Endothelial cell of umbilical vein (primary cell): ENCODE data around the gene CCDC69. TPM values are rescaled to one million over a fixed set of nuclear protein-coding genes. Genes with fewer than 3 reads are reported as not detected.

Experiments
- BruUV-seq: library from RNA; stranded (reverse); fragments of 400-500 nt; replicated peaks from 2 replicates; lab custom pipeline; 2021; lab: Mats Ljungman, UMichigan
- CTCF ChIA-PET: fragments of 300-600, 350-600 bp; sonication (Branson Sonifier 250); formaldehyde crosslinking; loops from one replicate; lab custom pipeline; 2021; ENCODE audit warnings: antibody characterized with exemption, inconsistent platforms; lab: Charles Lee
- POLR2A ChIA-PET: fragments of 300-600, 350-600 bp; sonication (Branson Sonifier 250); formaldehyde crosslinking; loops from one replicate; lab custom pipeline; 2021; ENCODE audit warnings: antibody characterized with exemption, inconsistent platforms; lab: Charles Lee
- DNase-seq: peaks from one replicate; pipeline ENCODE4 v3.0.0-alpha.2; 2011; ENCODE audit warnings: low read depth, low spot score
- FAIRE-seq: peaks from 2 replicates; lab custom pipeline; 2011; peaks lifted over from hg19 to GRCh38; lab: Jason Lieb, UNC
- H2AFZ ChIP-seq: 2 replicates; pipeline ENCODE4 v1.6.0; 2012; ENCODE audit warnings: low read depth, low read length, control low read depth, inconsistent platforms
- H3K27ac ChIP-seq: 2 replicates; pipeline ENCODE4 v1.5.1; 2011; ENCODE audit warnings: low read depth, mild to moderate bottlenecking, control low read depth, low read length, moderate library complexity; ENCODE audit not compliant: insufficient read depth
- H3K27me3 ChIP-seq, 2 experiments: 2 replicates each; pipeline versions ENCODE4 v1.6.0 to v1.6.1; 2011; ENCODE audit warnings: low read length in 2 of 2, mixed read lengths in 1 of 2; ENCODE audit not compliant: control insufficient read depth in 2 of 2, insufficient read depth in 2 of 2
- H3K36me3 ChIP-seq, 2 experiments: 2 replicates in 1 of 2; 3 replicates in 1 of 2; pipeline ENCODE4 v1.5.1; 2011; ENCODE audit warnings: low read length in 2 of 2, mild to moderate bottlenecking in 1 of 2, moderate library complexity in 1 of 2; ENCODE audit not compliant: control insufficient read depth in 2 of 2, insufficient read depth in 2 of 2; ENCODE audit errors: extremely low read depth in 1 of 2
- H3K4me1 ChIP-seq: 3 replicates; pipeline ENCODE4 v1.5.1; 2011; ENCODE audit warnings: mild to moderate bottlenecking, low read length; ENCODE audit not compliant: control insufficient read depth, insufficient read depth; ENCODE audit errors: extremely low read depth
- H3K4me2 ChIP-seq: 2 replicates; pipeline ENCODE4 v1.6.1; 2011; ENCODE audit warnings: low read length, control low read depth, mixed read lengths; ENCODE audit not compliant: insufficient read depth
- H3K4me3 ChIP-seq, 3 experiments: fragments of 200-600 bp in 1 of 3; sonication (generic), shearing (Covaris generic) in 1 of 3; replicated peaks in 1 of 3; 2 replicates each; pipeline ENCODE4 v1.5.1; 2011 to 2016; ENCODE audit warnings: control low read depth in 3 of 3, low read length in 3 of 3, mild to moderate bottlenecking in 2 of 3, inconsistent platforms in 1 of 3, low read depth in 1 of 3, moderate library complexity in 1 of 3; ENCODE audit not compliant: insufficient read depth in 1 of 3
- H3K79me2 ChIP-seq: 2 replicates; pipeline ENCODE4 v1.6.0; 2012; ENCODE audit warnings: low read length, inconsistent platforms; ENCODE audit not compliant: control insufficient read depth, insufficient read depth
- H3K9ac ChIP-seq: replicated peaks from 2 replicates; pipeline ENCODE3; 2011; ENCODE audit warnings: low read length, control low read depth; ENCODE audit not compliant: insufficient read depth; ENCODE audit errors: extremely low read depth
- H3K9me1 ChIP-seq: replicated peaks from 3 replicates; pipeline ENCODE4 v1.6.0; 2011; ENCODE audit warnings: mild to moderate bottlenecking, low read length; ENCODE audit not compliant: control insufficient read depth, insufficient read depth; ENCODE audit errors: extremely low read depth
- H3K9me3 ChIP-seq: replicated peaks from 2 replicates; pipeline ENCODE4 v1.5.1; 2012; ENCODE audit warnings: low read length, inconsistent platforms; ENCODE audit not compliant: control insufficient read depth, insufficient read depth
- H4K20me1 ChIP-seq: replicated peaks from 2 replicates; pipeline ENCODE3; 2011; ENCODE audit warnings: mild to moderate bottlenecking, low read length; ENCODE audit not compliant: control insufficient read depth, insufficient read depth; ENCODE audit errors: extremely low read depth
- EZH2 ChIP-seq: IDR thresholded peaks from 2 replicates; pipeline ENCODE4 v1.6.1; 2012; ENCODE audit warnings: borderline replicate concordance, low read depth, mild to moderate bottlenecking, moderate library complexity, low read length, inconsistent platforms; ENCODE audit not compliant: severe bottlenecking
- FOS ChIP-seq: IDR thresholded peaks from 2 replicates; pipeline ENCODE4 v1.6.1; 2011; ENCODE audit warnings: mild to moderate bottlenecking, low read length, moderate library complexity, borderline replicate concordance; ENCODE audit not compliant: insufficient read depth
- GATA2 ChIP-seq: IDR thresholded peaks from 2 replicates; pipeline ENCODE4 v1.7.0; 2011; ENCODE audit warnings: low read depth, mild to moderate bottlenecking, moderate library complexity, mixed read lengths, low read length; ENCODE audit not compliant: insufficient read length, insufficient read depth
- JUN ChIP-seq: IDR thresholded peaks from 2 replicates; pipeline ENCODE4 v1.6.1; 2011; ENCODE audit warnings: borderline replicate concordance, low read depth; ENCODE audit not compliant: insufficient read length, insufficient read depth
- MAX ChIP-seq: IDR thresholded peaks from 2 replicates; pipeline ENCODE4 v1.6.1; 2011; ENCODE audit not compliant: insufficient read depth, insufficient read length
- MYC ChIP-seq: IDR thresholded peaks from one replicate; pipeline ENCODE4 v1.6.1; 2011; ENCODE audit warnings: mild to moderate bottlenecking, low read depth, low read length
- POLR2A ChIP-seq: IDR thresholded peaks from 2 replicates; pipeline ENCODE4 v1.6.1; 2012; ENCODE audit warnings: low read depth, mild to moderate bottlenecking, control low read depth, low read length
- POLR2AphosphoS5 ChIP-seq: IDR thresholded peaks from 2 replicates; pipeline ENCODE4 v1.6.1; 2012; ENCODE audit warnings: low read depth, mild to moderate bottlenecking, control low read depth, low read length, moderate library complexity; ENCODE audit not compliant: insufficient read depth
- dilution Hi-C: fragments of 300-500 bp; cut with MboI; formaldehyde crosslinking; loops from one replicate; pipeline ENCODE4 v1.15.0; 2019; ENCODE audit warnings: low sequenced_read_pairs; ENCODE audit not compliant: extremely low pct_ligation_motif_present
- intact Hi-C: fragments of 100-400 bp; cut with micrococcal nuclease; formaldehyde crosslinking; loops from one replicate; pipeline ENCODE4 v1.10.0; 2022
- polyA plus RNA-seq, 4 experiments: library from polyadenylated mRNA; depleted of rRNA in 3 of 4; stranded (reverse) in 3 of 4; unstranded in 1 of 4; fragments of >200 nt; gene quantifications; 2 replicates each; pipeline versions ENCODE4 v1.2.1 to v1.2.3, GENCODE V29; 2011 to 2012; ENCODE audit warnings: missing spikeins in 1 of 4
- total RNA-seq: library from RNA; stranded (reverse); gene quantifications from 2 replicates; pipeline ENCODE4 v1.2.3, GENCODE V29; 2021
- TF ChIP-seq, protein P1 (sequence below), 2 donors: IDR thresholded peaks; 1 replicate in 1 of 2; 2 replicates in 1 of 2; pipeline ENCODE4 v1.5.1; 2011; ENCODE audit warnings: low read length in 2 of 2, mild to moderate bottlenecking in 2 of 2, moderate library complexity in 2 of 2, control low read depth in 1 of 2, inconsistent platforms in 1 of 2, low read depth in 1 of 2; ENCODE audit not compliant: insufficient read depth in 1 of 2; ENCODE audit errors: extremely low read depth in 1 of 2

The CCDC69 gene
- total and polyA plus RNA-seq, 2 donors (not counting 3 experiments of a cell fraction or from before 2014, with no cell fraction given), result 4.1 to 4.5 TPM

GRCh38 chr5:151157426-151158286 lies 66.2 kb downstream of the CCDC69 start, which contains the start of gene ANXA6:
Gene ANXA6, minus strand, starts transcription at chr5:151157779. Its CDS starts 9,878 bp downstream, at chr5:151147901.
- Histone ChIP-seq H3K9me3 (no peaks in the 10 kb centered on the region), H3K9ac (peak within 1 kb of the TSS; percentile 65), H2AFZ (peak within 1 kb of the TSS; percentile 93), H3K36me3 (peaks cover 0 to 3% of the 10 kb centered on the region in 2 experiments), H3K27ac (peak within 1 kb of the TSS; percentile 37), H3K27me3 (no peaks in the 10 kb centered on the region), H4K20me1 (peaks cover 3% of the 10 kb centered on the region), H3K9me1 (no peaks in the 10 kb centered on the region), H3K79me2 (peaks cover 46% of the 10 kb centered on the region), H3K4me2 (peak within 1 kb of the TSS; percentile 85), H3K4me3 (peak within 1 kb of the TSS; percentile 73 to 92 (median 81)), H3K4me1 (peaks cover 25% of the 10 kb centered on the region)
- ChIA-PET POLR2A (interaction anchor here (0.8 to 1.3 kb wide), 2 partner anchors 11 to 95 kb away, joined by 3 read pairs; partner anchors contain the start of gene GM2A), CTCF (interaction anchor here (0.6 to 3.3 kb wide), 15 partner anchors 7 to 494 kb away, joined by 3 to 49 read pairs (median 4); partner anchors contain the start of genes CCDC69 and GM2A)
- peak; percentile 83 for DNase-seq
- dilution Hi-C loops, result no loop called here
- TSS peak; percentile 30 for BruUV-seq
- peak; percentile 96 for FAIRE-seq
- TF ChIP-seq POLR2AphosphoS5, result peak; percentile 62
- TF ChIP-seq, protein P1, sequence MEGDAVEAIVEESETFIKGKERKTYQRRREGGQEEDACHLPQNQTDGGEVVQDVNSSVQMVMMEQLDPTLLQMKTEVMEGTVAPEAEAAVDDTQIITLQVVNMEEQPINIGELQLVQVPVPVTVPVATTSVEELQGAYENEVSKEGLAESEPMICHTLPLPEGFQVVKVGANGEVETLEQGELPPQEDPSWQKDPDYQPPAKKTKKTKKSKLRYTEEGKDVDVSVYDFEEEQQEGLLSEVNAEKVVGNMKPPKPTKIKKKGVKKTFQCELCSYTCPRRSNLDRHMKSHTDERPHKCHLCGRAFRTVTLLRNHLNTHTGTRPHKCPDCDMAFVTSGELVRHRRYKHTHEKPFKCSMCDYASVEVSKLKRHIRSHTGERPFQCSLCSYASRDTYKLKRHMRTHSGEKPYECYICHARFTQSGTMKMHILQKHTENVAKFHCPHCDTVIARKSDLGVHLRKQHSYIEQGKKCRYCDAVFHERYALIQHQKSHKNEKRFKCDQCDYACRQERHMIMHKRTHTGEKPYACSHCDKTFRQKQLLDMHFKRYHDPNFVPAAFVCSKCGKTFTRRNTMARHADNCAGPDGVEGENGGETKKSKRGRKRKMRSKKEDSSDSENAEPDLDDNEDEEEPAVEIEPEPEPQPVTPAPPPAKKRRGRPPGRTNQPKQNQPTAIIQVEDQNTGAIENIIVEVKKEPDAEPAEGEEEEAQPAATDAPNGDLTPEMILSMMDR (IDR thresholded peaks at IDR 0.05; ENCODE audit: extremely low read depth in 1 of 2, insufficient read depth in 1 of 2, low read depth in 1 of 2, low read length in 2 of 2), result no peak
- TF ChIP-seq POLR2A, result no peak
- TF ChIP-seq MAX, result peak; percentile 96
- no peak for TF ChIP-seq FOS
- TF ChIP-seq EZH2, result no peak
- TF ChIP-seq MYC, result peak; percentile 49
- no peak for TF ChIP-seq GATA2
- no peak for TF ChIP-seq JUN
- intact Hi-C loops, result loop anchor here (2.0 kb wide), 2 partner anchors 31 to 107 kb away; no protein-coding TSS in a partner anchor
